HG02938 (cell line): ENCODE data around the gene PIGN.
A peak's percentile ranks its signal among the peaks of the same experiment; 100 is the strongest.
"Not testable (repeated sequence)": the region's sequence is repeated elsewhere in the genome, so short reads cannot be mapped to it uniquely, and the experiment has no call there.

Source experiments
- ATAC-seq: cut with Tn5 transposase; IDR thresholded peaks from one replicate; pipeline ENCODE4 v1.9.1; 2021; ENCODE audit warnings: mild to moderate bottlenecking, moderate library complexity; ENCODE audit not compliant: unreplicated experiment

Gene PIGN

GRCh38 chr18:62179213-62179612 lies 7.6 kb downstream of the PIGN start:
- no peak for ATAC-seq

- no peak for ATAC-seq
Observed at GRCh38 chr18:62177271-62177670, 9.6 kb downstream of the PIGN start.

GRCh38 chr18:62175521-62175920 lies 11.3 kb downstream of the PIGN start:
- no peak for ATAC-seq

GRCh38 chr18:62172298-62172697 lies 14.6 kb downstream of the PIGN start:
- no peak for ATAC-seq

DNA sequence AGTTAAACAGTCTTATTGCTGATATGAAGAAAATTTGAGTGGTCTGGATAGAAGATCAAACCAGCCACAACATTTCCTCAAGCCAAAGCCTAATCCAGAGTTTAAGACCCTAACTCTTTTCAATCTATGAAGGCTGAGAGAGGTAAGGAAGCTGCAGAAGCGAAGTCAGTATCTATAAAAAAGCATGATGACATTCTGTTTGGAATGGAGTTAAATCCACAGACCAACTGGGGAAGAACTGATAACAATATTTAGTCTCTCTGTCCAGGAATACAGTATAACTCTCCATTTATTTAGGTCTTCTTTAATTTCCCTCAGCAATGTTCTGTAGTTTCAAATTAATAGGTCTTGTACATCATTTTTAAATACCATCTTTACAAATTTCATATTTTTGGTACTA lies 16.0 kb downstream of the PIGN start:
- no peak for ATAC-seq

- not testable (repeated sequence) for ATAC-seq
Observed at GRCh38 chr18:62166524-62166923, 20.3 kb downstream of the PIGN start.

DNA sequence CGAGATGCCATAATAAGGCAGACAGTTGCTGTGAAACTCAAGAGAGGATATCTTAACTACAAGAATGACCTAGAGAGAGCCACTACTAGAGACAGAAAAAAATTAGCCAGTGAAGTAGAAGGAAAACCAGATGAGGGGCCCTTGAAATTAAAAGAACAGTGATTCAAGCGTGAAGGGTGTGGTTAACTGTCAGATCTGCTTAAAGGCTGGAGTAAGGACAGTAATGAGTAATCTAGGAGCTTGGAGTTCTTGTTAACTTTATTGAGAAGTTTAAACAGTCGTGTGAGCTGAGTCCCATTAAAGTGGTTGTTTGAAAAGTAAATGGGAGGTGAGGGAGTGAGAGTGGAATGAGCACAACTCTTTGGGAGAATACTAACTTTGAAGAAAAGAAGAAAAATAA lies 21.3 kb downstream of the PIGN start:
- no peak for ATAC-seq

GRCh38 chr18:62164855-62165487 lies 21.9 kb downstream of the PIGN start:
- no peak for ATAC-seq

DNA sequence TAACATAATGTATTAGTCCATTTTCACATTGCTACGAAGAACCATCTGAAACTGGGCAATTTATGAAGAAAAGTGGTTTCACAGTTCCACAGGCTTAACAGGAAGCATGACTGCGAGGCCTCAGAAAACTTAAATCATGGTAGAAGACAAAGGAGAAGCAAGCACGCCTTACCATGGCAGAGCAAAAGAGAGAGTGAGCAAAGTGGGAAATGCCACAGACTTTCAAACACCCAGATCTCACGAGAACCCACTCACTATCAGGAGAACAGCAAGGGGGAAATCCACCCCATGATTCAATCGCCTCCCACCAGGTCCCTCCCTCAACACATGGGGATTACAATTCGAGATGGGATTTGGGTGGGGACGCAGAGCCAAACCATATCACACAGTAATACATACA lies 22.5 kb downstream of the PIGN start:
- ATAC-seq = no peak

DNA sequence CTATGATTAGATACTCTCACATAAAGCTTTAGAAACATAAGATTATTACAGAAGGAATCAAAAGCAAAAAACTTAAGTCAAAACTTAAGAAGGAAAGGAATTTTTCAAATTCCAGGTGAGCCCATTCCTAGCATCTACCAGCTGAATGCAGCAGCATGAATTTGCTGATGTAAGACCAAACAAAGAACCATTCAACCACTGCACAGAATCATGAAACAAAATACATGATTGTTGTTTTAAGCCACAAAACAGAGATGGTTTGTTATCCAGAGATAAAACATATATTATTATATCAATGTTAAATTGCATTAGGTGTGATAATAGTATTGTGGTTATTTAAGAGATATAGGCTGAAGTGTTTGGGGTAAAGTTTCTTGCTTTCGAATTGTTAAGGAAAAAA lies 29.0 kb downstream of the PIGN start:
- no peak for ATAC-seq

DNA sequence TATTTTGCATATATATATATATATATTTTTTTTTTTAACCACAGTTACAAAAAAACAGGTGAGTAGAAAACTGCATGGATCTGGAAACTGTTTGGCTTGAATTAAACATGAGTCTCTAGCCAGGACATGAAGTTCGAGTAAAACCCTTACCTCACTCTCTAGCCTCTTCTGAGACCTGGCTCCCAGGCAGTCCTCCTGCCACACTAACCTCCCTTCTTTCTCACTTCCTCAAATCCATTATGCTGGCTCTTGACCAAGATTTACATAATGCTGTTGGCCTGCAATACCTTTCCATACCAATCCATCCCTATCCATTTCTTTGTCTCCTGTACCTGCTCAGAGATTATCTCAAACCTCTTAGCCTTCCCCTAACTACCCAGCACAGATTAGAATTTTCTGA lies 34.0 kb downstream of the PIGN start:
- peak; percentile 78 for ATAC-seq

DNA sequence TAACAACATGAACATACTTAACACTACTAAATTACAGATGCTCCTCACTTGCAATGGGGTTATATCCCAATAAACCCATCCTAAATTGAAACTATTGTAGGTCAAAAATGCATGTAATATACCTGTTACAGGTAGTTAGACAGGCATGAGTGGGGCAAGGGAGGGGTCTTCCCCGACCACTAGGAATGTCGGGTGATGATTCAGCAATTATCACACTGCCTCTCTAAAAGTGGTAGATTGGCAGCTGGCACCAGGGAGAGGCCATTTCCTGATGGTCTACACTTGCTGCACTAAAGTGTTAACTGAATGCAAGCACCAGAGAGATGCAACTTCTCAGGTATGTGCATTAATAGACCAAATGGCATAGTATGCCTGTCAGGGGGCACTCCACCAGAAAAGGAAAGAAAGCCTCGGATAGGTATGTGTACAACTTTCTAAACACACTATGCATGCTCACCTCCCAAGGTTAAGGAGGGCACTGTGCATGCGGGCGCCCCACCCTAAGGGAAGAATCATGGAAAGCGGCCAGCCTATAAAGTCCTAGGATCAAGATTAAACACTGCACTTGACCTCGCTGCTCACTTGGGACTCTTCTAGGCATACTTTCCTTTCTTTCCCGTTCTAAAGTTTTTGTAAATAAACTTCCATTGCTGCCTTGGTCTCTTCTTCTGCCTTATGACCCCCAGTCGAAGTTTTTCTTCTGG lies 35.6 kb downstream of the PIGN start:
- ATAC-seq = no peak

DNA sequence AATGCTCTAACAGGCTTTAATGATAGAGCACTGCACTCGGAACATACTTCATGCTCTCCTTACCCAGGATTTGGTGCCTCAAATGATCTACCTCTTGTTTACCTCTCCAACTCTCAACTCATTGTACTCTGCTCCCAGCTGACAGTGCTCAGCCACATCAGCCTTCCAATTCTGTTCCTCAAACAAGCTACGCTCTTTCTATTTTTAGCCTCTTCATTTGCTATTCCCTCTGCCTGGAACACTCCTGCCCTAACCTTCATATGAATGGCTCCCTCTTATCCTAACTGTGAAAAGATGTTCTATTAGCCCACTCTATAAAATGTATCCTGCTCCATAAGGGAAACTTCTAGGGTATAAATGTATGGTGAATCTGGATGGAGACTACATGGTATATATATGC lies 42.5 kb downstream of the PIGN start:
- ATAC-seq = no peak

DNA sequence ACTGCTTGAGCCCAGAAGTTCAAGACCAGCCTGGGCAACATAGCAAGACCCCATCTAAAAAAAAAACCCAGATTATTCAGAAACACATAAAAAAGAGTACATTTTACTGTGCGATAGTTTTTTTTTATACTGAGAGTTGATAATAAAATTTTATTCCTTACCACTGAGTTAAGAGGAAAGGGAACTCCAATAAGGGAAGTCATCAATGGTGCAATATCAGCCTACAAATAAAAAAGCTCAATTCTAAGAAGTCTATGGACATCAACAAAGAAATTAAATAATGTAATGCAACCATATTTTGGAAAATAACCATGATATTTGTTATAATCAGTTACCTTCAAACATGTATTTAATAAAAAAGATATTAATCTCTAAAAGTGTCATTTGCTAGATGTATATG lies 46.6 kb downstream of the PIGN start:
- no peak for ATAC-seq

DNA sequence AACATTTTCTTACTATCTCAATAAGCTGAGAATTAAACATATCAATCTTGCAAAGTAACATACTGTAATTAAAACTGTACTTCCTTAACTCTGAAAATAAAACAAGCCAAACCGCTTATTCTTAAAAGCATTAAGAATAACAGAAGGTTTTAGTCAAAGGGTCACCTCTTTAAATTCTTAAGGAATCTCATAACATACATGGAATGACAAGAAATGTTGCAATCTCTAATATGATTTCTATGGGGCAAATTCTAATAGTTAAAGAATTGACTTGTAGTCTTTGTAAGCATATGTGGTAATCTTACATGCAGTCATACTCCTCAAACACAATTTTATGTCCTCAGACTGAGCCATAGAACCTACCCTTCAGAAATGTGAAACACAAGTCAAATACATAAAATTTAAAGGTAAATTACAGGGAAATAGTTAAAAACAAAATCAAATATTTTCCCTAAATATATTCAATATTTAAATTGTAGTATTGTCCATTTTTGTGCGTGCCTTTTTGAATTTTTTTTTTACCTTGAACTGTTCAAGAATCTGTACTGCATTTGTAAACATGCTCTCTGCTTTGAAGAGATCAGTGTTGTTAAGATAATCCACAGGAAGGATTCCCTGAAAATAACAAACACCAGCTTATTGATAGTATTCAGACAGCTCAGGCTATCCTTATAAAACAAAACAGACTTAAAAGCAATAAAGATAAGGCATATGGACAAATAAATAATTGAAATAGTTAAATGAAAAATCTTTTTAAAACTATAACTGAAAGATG lies 48.2 kb downstream of the PIGN start:
- ATAC-seq = no peak

DNA sequence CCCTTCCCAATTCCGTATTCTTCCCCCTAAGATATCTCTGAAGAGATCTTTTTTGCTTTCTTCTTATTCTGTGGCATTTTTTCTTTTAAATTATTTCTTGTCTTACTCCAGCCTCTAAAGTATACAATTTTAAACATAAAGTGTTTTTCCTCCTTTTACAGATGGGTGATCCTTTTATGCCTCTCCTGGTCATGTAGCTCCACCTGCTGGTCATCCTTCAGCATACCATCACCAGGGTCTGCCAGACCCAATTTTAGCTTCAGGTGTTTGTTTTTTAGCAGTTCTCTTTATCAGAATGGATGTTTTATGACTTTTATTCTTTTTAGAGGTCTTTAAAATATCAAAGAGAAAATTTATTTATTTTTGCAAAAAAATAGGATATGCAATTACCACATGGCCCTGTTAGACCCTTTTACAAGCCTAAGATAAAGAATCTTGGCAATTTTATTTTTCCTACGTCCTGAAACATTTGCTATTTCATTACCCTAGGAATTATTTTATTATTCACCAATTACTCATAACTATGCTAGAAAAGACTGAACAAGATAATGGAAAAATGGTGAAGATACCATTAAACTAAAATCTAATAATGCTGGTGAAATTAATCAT lies 55.5 kb downstream of the PIGN start:
- peak; percentile 75 for ATAC-seq

GRCh38 chr18:62128157-62128556 lies 58.7 kb downstream of the PIGN start:
- no peak for ATAC-seq

DNA sequence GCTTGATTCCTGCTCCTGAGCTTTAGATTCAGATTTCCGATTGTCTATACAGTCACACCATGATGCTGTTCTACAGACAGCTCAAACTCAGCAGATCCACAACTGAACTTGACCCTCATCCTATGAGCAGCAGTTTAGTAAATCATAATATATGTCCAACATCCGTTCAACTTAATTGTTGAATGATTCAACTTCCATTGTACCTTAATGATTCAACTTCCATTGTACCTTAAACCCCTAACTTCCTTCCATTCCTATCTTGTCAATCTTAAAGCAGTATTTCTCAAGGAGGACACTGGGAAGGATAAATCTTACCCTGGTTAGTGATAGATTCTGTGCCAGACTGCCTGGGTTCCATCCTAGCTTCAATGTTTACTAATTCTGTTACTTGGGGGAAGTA lies 60.1 kb downstream of the PIGN start:
- no peak for ATAC-seq

- ATAC-seq = no peak
Observed at GRCh38 chr18:62125702-62126101, 61.2 kb downstream of the PIGN start.

DNA sequence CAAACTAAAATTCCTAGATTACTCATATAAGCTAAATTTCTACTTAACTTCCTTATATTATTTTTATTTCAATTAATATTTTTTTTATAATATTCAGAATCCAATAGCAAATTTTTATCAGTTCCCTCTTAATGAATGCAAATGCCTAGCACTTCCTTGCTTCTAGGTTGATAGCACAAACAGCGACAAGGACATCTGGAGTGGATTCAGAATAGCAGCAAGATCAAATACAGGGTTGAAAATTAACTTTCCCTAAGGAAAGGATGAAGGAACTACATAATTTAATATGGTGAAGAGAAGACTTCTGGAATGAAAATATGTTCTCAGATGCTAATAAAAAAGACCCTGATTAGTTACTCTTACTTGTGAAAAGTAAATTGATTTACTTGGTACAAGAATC lies 64.5 kb downstream of the PIGN start:
- no peak for ATAC-seq

GRCh38 chr18:62119884-62120283 lies 67.0 kb downstream of the PIGN start:
- ATAC-seq = no peak

DNA sequence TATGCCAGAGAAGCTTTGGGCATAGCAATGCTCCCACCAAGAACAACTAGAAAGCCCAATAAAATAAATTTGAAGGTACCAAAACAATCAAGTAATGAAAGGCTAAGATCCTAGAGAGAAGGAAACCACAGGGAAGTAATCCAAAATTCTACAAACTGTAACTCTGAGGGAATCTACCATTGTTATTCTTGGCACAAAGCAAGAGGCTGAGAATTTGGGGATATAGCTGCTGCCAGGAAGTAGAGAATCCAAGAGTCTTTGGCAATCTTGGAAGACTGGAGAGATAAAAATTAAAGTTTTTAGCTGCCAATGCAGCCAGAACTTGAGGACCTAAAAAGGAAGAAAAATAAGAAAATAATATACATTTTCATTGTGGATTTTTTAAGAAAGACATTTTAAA lies 68.5 kb downstream of the PIGN start:
- ATAC-seq = no peak
